MG63 (cell line): Measurements from ENCODE around the gene KCNN3. TPM values are rescaled to one million over a fixed set of nuclear protein-coding genes. Genes with fewer than 3 reads are reported as not detected.

Experiments
- DNase-seq: peaks from one replicate; pipeline ENCODE4 v3.0.0-alpha.2; 2020
- H3K27me3 ChIP-seq: fragments of 250-450 bp; sonication (Bioruptor Pico); 2 replicates; pipeline ENCODE4 v1.5.1; 2020; ENCODE audit warnings: mild to moderate bottlenecking, moderate library complexity
- H3K36me3 ChIP-seq: fragments of 250-450 bp; sonication (Bioruptor Pico); 2 replicates; pipeline ENCODE4 v1.5.1; 2020; ENCODE audit warnings: mild to moderate bottlenecking, moderate library complexity
- H3K4me3 ChIP-seq: fragments of 250-450 bp; sonication (Bioruptor Pico); 2 replicates; pipeline ENCODE4 v1.5.1; 2020; ENCODE audit warnings: mild to moderate bottlenecking, moderate library complexity
- H3K9me3 ChIP-seq: fragments of 250-450 bp; sonication (Bioruptor Pico); 2 replicates; pipeline ENCODE4 v1.5.1; 2020; ENCODE audit warnings: mild to moderate bottlenecking, moderate library complexity
- total RNA-seq: library from RNA; depleted of rRNA; stranded (reverse); fragments of >200 nt; shearing (Covaris generic); gene quantifications from 2 replicates; pipeline ENCODE4 v1.2.3, GENCODE V29; 2014; ENCODE audit warnings: low replicate concordance

The KCNN3 gene
- total RNA-seq, 1 experiment from 2014 or later: 1.6 TPM

DNA sequence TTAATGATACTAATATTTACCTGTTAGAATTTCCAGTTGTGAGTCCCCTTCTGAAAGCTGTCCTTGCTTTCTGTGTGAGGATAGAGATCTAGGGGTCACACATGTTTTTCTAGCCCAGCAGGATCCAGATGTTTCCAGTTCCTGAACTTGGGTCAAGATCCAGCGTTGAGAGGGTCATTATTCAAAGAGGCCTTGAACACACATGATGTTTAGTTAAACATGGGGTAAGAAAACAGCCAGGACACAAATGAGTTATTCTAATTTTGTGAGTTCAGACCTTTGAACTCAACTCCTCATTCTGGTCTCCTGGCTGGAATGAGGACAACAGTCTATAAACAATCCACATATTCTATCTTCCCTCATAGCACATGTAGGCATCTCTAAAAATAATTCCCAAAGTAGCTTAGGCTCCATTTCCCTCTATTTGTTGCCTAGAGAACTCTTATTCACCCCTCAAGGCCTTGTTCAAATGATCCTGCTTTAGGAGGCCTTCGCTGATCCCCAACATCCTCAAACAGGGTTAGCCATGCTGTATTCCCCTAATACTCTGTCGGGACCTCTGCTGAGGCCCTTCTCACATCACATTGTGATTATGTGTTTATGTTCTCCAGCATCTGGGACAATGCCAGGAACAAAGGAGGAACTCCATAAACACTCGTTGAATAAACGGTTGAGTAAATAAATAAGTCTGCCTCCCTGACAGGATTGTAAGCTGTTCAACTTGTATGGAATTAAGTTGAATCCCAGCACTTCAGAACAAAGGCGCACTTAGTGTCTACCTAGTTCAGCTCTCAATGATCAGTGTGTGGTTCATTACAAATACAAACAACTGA is 15.0 kb upstream of the KCNN3 start:
- Histone ChIP-seq H3K36me3 (no peaks in the 10 kb centered on the region), H3K4me3 (no peak overlapping the region), H3K27me3 (no peaks in the 10 kb centered on the region), H3K9me3 (no peaks in the 10 kb centered on the region)
- DNase-seq: no peak

DNA sequence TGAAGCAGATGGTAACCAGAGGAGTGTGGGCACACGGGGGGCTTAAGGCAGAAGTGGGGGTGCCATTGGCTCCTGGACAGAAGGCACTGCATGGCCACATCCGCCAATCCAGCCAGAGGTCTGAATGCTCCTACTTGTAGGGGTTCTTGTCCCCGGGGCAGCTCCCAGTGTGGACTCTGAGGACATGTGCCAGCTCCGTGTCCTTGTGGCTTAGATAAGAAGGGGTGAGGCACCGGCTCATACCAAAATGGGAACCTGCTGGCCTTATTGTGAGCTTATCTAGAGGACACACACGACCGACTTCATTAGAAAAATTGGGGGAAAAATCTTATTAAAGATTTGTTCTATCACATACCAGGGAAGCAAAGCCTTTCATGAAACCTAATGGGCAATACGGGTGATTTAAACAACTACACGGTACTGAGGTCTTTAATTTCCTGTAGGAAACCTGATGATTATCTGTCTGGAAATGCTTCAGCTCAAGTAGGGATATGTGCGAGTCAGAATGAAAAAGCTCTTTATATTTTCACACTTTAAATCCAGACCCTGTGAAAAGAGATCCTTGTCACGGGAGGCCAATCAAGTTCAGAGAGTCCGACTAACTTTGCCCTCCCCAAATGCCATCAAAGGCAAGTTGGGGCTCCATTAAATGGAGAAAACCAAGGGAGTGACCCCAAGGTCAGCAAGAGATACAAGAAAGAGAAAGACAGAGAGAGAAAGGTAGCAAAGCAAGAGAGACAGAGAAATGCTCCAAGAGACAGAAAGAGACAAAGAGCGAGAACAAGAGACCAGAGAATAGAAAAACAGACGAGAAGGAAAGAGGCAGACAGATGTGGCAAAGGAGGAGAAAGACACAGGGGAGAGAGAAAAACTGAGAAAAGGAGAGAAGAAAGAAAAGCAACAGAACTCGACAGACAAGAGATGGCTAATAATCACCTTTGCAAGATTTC is 14.1 kb upstream of the KCNN3 start:
- Histone ChIP-seq H3K36me3 (no peaks in the 10 kb centered on the region), H3K27me3 (no peaks in the 10 kb centered on the region), H3K4me3 (no peak overlapping the region), H3K9me3 (no peaks in the 10 kb centered on the region)
- DNase-seq: no peak

DNA sequence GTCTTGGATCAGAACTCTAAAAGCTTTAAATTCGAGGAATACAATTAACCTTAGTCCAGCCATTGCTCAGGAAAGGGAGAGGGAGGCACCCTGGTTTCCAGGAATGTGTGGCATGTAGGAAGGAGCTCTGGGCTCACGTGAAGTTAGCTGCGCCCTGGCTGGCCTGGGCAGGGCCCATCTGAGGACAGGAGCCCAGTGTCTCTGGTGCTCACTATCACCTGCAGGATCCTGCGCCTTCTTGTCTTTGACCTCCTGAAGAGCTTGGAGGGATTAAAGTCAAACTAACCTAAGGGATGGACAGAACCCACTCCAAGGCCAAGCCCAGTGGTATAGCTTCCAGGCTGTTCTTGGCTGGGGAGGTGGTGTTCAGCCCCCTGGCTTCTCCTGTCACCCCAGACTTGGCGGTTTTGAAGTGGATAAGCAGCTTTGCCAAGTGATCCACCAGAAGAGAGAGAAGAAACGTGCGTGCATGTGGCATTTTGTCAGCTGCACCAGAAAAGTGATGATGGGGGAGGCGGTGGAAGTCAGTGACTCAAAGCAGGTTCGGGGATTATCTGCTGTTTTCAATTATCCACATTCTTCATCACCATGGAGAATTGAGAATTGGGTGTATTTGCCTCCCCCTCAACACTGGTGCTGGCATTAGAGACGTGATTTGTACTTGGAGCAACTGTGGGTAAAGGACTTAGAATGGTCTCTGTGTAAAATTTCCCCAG is 11.9 kb upstream of the KCNN3 start:
- no peak for DNase-seq
- no peaks in the 10 kb centered on the region for H3K36me3 ChIP-seq
- no peaks in the 10 kb centered on the region for H3K9me3 ChIP-seq
- no peak overlapping the region for H3K4me3 ChIP-seq
- no peaks in the 10 kb centered on the region for H3K27me3 ChIP-seq

DNA sequence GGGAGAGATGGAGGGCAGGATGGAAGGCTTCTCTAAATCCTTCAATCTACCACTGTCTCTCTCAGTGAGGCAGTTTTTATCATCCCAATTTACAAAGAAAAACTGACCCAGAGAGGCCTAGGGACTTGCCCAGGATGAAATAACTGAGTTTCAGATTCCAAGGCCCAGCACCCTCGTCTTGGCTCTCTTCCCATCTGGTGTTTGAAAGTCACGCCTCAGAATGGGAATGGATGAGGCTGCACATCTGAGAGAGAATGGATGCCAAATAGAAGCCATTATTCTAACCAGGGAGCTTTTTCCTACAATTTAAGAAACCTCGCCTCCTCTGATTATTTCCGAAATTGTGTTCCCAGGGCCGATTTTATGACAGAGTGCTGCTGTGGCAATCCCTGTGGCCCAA is 10.6 kb upstream of the KCNN3 start:
- H3K4me3 ChIP-seq: no peak overlapping the region
- no peaks in the 10 kb centered on the region for H3K9me3 ChIP-seq
- no peaks in the 10 kb centered on the region for H3K27me3 ChIP-seq
- H3K36me3 ChIP-seq: no peaks in the 10 kb centered on the region
- no peak for DNase-seq

DNA sequence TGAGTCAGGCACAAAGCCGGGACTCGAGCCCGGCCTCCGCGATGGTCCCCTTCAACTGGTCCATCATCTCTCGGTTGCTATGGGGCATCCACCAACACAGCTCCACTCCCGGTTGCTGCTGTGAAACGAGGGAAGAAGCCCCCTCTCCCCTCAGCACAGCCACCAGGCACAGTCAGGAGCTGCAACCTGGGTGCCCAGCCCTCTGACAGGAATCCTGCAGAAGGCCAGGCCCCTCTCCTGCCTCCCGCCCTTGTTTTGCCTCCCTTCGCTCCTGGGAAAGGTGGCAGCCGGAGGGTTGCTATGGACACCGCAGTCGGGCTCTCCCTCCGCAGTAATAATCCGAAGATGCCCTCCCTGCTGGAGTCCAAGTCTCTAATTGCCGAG is 8.9 kb upstream of the KCNN3 start:
- DNase-seq: no peak
- no peaks in the 10 kb centered on the region for H3K27me3 ChIP-seq
- H3K9me3 ChIP-seq: no peaks in the 10 kb centered on the region
- no peak overlapping the region for H3K4me3 ChIP-seq
- no peaks in the 10 kb centered on the region for H3K36me3 ChIP-seq

DNA sequence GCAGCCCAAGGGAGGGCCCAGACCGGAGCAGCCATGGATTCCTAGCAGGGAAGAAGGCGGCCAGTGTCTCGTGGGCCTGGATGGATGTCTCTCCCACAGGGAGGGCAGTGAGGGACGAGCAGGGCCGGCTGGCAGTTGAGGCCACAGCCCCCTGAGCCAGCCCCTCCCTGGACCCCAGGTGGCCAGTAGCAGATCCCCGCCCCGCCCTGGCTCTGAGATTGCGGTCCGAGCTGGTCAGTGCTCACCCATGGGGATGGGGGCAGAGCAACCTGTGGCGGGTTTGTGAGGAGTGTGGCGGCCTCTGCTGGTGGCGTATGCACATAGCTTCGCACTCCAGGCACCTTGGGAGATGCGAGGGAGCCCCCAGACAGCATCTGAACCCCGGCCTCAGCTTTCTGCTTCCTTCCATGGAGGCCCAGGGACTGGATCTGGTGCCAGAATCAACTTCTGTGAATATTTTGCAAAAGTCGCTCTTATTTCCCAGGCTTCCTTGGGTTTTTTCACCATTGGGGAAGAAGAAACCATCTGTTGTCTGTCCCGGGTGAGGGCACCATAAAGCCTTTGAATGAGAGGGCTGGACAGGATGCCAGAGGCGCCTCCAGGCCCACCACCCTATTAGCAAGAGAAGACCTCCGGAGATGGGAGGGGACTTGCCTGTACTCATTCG is 8.4 kb upstream of the KCNN3 start:
- Histone ChIP-seq H3K9me3 (no peaks in the 10 kb centered on the region), H3K4me3 (no peak overlapping the region), H3K27me3 (no peaks in the 10 kb centered on the region), H3K36me3 (no peaks in the 10 kb centered on the region)
- DNase-seq: peak; percentile 74

DNA sequence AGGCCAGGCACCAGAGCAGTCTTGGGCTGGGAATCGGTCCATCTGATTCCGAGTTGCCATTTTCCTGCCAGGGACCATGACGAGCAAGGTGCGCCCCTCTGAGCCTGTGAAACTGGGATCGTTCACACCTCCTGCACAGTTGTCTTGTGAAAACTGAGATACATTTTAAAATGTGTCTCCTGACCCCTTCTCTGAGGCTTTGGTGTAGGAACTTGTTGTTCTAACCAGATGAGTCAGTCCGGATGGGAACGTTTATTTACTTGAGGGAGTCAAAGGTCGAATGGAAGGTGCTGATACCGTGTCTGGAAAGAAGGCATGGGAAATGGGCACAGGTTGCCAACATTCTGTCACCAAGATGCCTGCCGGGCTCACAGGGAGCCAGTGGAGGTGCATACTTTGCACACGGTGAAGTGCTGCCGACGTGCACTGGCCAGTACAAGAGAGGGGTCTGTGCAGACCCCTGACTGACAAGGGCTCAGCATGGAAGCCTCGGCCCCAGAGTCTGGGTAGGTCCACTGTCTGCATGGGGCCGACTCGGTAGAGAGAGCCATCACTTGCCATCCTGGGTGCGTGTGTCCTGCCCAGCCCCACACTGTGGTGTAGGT is 7.4 kb upstream of the KCNN3 start:
- DNase-seq: no peak
- no peaks in the 10 kb centered on the region for H3K9me3 ChIP-seq
- H3K27me3 ChIP-seq: no peaks in the 10 kb centered on the region
- H3K36me3 ChIP-seq: no peaks in the 10 kb centered on the region
- H3K4me3 ChIP-seq: no peak overlapping the region

DNA sequence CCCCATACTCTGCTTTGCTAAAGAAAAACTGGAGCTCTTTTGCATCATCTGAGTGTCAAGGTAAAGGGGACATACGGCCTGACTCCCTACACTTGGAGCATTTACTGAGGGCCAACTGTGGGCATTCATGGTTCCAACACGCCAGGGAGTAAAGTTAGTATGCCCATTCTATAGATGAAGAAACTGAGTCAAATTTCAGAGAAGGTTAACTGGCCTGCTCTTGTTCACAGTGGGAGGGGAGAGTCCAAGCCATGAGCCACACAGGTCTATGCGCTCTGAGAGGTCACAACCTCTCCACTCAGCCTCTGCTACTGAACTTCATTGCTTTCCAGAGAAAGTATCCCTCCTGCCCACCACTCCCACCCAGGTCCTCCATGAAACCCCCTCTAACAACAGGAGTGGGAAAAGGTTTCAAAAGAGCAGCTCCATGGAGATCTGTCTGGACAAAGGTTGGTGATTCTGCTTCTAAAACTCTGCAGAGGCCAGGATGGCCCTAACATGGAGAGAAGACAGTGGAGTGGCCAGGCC is 6.8 kb upstream of the KCNN3 start:
- H3K27me3 ChIP-seq: no peaks in the 10 kb centered on the region
- no peak overlapping the region for H3K4me3 ChIP-seq

DNA sequence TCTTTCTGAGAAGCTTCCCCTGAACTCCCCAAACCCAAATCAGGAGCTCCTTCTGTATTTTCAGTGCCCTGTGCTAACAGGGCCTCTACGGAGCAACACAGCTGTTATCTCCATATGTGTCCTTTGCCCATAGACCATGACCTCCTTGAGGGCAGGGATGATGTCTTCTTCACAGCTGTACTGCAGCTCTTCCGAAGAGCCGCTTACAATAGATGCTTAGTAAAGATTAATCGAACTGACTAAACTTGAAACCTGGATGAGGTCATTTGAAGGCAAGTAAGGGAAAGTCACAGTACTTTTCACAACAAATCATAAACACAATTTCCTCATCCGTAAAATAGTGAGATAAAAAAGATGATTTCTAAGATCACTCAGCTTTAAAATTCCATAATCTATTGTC is 4.4 kb upstream of the KCNN3 start:
- DNase-seq: no peak
- no peaks in the 10 kb centered on the region for H3K36me3 ChIP-seq
- H3K9me3 ChIP-seq: no peaks in the 10 kb centered on the region
- no peak overlapping the region for H3K4me3 ChIP-seq
- H3K27me3 ChIP-seq: peaks cover 7% of the 10 kb centered on the region

More for the DNA sequence above, 6.8 kb upstream of the KCNN3 start:
- no peaks in the 10 kb centered on the region for H3K36me3 ChIP-seq
- H3K9me3 ChIP-seq: no peaks in the 10 kb centered on the region
- no peak for DNase-seq

DNA sequence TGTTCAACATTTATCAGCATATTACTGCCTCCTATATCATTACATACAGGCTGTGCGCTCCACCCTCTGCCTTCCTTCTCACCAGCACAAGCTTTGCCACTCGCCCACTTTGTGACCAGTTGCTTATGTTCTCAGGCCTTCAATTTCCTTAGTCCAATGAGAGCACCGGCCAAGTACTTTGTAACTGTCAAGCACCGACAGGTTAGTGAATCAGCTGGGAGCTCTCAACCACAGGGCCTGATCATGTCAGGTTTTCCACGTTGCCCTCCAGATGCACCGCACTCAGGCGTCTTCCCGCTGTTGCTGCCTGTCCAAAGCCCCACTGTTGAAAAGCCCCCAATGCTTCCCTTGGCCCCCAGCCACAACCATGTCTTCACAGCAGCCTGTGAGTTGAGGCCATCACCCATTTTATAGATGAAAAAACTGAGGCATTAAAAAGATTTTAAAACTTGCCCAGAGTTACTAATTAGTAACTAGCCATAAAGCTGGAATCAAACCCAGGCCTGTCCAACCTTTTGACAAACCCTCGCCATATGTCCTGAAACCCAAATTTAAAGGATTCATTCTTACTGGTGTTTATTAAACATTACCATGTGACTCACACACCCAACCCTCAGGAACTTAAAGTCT is 3.4 kb upstream of the KCNN3 start:
- H3K4me3 ChIP-seq: no peak overlapping the region

DNA sequence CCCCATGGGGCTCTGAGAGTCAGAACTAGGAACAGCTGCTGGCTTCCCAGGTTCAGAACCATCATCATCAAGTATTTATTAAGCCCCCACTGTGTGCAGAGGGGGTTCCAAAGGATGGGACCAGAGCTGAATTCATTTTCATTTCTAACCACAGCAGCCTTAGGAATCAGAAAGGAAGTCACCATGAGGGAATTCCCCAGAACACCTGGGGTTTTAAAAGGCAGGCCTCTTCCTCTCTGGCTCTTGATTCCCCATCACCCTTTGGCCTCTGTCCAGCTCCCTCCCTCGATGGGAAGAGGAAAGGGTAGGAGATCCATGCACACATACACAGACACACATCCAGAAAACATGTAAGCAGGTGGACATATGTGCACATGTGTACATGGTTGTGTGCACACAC is 1.3 kb upstream of the KCNN3 start:
- H3K9me3 ChIP-seq: no peaks in the 10 kb centered on the region
- no peaks in the 10 kb centered on the region for H3K36me3 ChIP-seq
- DNase-seq: no peak
- no peak overlapping the region for H3K4me3 ChIP-seq
- peaks cover 30% of the 10 kb centered on the region for H3K27me3 ChIP-seq

More for the DNA sequence above, 3.4 kb upstream of the KCNN3 start:
- Histone ChIP-seq H3K27me3 (peaks cover 17% of the 10 kb centered on the region), H3K36me3 (no peaks in the 10 kb centered on the region), H3K9me3 (no peaks in the 10 kb centered on the region)
- no peak for DNase-seq

DNA sequence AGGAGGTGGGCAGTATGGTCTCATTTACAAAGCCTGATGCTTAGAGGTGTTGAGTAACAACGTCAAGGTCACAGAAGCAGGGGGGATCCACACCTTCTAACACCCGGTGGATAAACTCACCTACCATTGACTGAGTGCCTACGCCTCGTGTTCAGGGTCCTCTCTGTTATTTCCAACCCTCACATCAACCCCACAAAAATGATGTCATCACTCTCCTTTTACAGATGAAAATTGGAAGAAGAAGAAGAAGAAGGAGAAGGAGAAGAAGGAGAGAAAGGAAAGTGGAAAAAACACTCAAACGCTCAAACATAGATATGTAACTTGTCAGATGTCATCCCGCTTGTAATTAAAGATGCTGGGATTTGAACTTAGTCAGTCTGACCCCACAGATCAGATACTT is 653 bp upstream of the KCNN3 start:
- Histone ChIP-seq H3K36me3 (no peaks in the 10 kb centered on the region), H3K4me3 (no peak overlapping the region), H3K27me3 (peaks cover 30% of the 10 kb centered on the region), H3K9me3 (no peaks in the 10 kb centered on the region)
- DNase-seq: no peak

DNA sequence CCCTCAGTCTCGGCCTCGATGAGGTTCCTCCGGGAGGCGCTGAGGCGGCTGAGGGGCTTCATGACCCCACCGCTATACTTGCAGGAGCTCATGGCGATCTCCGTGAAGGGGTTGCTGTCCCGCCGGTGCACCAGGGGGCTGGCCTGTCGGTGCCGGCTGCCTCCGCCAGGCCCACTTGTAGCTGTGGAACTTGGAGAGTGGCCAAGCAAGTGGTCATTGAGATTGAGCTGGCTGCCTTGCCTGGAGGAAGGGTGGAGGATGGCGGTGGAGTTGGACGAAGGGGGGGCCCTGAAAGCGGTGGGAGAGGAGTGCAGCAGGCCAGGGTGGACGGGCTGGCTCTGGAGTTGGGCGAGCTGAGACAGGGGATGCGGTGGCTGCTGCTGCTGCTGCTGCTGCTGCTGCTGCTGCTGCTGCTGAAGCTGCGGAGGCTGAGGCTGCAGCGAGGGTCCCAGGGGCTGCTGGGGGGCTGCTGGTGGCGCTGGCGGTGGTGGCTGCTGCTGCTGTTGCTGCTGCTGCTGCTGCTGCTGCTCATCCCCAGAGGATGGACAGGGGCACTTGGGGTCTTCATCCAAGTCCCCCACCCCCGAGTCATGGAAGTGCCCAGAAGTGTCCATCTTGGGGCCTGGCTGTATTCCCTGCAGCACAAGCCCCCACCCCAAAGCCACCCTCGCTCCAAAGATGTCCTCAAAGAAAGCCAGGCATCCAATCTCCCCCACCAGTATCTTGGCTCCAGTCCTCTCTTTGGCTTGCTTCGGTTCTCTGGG is 548 bp downstream of the KCNN3 start:
- no peak for DNase-seq
- no peaks in the 10 kb centered on the region for H3K36me3 ChIP-seq
- no peaks in the 10 kb centered on the region for H3K9me3 ChIP-seq
- peaks cover 30% of the 10 kb centered on the region for H3K27me3 ChIP-seq
- H3K4me3 ChIP-seq: no peak overlapping the region

DNA sequence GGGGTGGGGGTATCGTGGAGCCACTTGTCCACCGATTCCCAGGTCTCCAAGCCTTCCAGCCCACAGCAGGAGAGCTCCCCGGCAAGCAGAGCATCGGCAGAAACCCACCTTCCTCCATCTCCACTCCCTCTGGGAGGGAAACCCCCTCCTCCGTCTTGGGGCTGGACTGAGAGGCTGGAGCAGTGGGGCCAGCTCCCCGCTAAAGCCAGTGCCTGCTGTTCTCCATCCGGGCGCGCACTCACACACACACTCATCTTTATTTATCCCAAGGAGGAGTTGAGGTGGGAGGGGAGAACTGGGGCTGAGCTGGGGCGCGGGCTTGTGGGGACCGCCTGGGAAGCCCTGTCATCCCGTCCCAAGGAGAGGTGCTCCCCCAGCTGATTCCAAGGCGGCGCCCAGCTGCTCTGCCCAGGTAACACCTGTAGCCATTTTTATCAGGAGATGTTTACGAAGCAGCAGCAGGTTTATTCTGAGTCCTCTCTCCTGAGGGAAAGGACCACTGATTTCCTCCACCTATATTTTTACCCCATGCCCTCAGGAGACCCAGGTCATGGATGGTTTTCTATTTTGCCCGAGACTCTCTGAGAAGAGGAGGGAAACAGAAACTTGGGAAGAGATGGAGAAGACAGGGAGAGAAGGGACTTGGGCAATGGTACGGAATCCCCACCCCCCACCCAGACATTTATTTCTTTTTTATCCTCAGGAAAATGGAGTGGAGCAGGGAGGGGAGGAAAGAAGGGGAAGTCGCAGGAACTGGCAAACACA is 2.1 kb downstream of the KCNN3 start:
- no peak for DNase-seq
- peaks cover 30% of the 10 kb centered on the region for H3K27me3 ChIP-seq
- H3K4me3 ChIP-seq: no peak overlapping the region
- H3K36me3 ChIP-seq: no peaks in the 10 kb centered on the region
- no peaks in the 10 kb centered on the region for H3K9me3 ChIP-seq
